Heart left ventricle (tissue), 13 donors: ENCODE measurements around the gene RPS24.

Experiments
- CTCF ChIP-seq, 12 donors: fragments of 200-600 bp; sonication (generic) in 4 of 12; IDR thresholded peaks; one replicate each; pipeline versions ENCODE4 v1.5.0 to v1.8.0; 2018 to 2022; ENCODE audit warnings: antibody characterized with exemption in 12 of 12, mild to moderate bottlenecking in 5 of 12
- POLR2A ChIP-seq, 2 donors: fragments of 450-650 bp; IDR thresholded peaks; one replicate each; pipeline ENCODE4 v1.6.1; 2017; ENCODE audit warnings: antibody characterized with exemption in 2 of 2, mild to moderate bottlenecking in 2 of 2, moderate library complexity in 2 of 2
- donor health status: ischemic (EF 13 %, LVEDD 7.1; RV severe dilation, severe dysfunction).
- donor health status: DM: no; HTN: yes; CAD: no.
- donor health status: DM: no; HTN: no; CAD: no.
- donor health status: ischemic (EF 25% LVEDD 6.9; RV normal size, moderate dysfunction).
- donor health status: ischemic (EF 25% LVEDD 5.7; RV mildly dilated, moderate dysfunction).
- donor health status: ischemic (EF 35%, LVEDD 5.7; RV mildly dilated, moderate dysfunction).
- donor health status: nonischemic (EF 11% LVEDD 7.7; RV severe dilation, severe dysfunction).
- donor health status: DM: yes; HTN: yes; CAD: no.
- donor health status: PGD.
- donor health status: ischemic (EF 29% LVEDD 5.4; RV normal size, mild dysfunction).
- donor health status: nonischemic (EF 23%, LVEDD 6.1; RV moderate dilation, normal function).

GRCh38 chr10:78028438-78029268, 5.0 kb upstream of the RPS24 start:
- no peak for TF ChIP-seq POLR2A (IDR thresholded peaks at IDR 0.05)
- TF ChIP-seq CTCF (IDR thresholded peaks at IDR 0.05) = no peak
